ENCODE results near the gene CALHM5. TPM values are rescaled to one million over a fixed set of nuclear protein-coding genes. Genes with fewer than 3 reads are reported as not detected.
"Not testable (repeated sequence)": the region's sequence is repeated elsewhere in the genome, so short reads cannot be mapped to it uniquely, and the experiment has no call there.

Gene CALHM5
- polyA plus RNA-seq, 6 donors from 2014 or later = not detected

GRCh38 chr6:116483616-116484015, 27.8 kb upstream of the CALHM5 start:
- Mint-ChIP-seq H3K27ac (no peak overlapping the region), H3K9me3 (peaks cover 0 to 1% (median 0%) of the 10 kb centered on the region in 7 donors), H3K4me3 (no peak overlapping the region), H3K27me3 (peaks cover 0 to 5% (median 0%) of the 10 kb centered on the region in 3 donors), H3K36me3 (no peaks in the 10 kb centered on the region), H3K4me1 (no peaks in the 10 kb centered on the region)
- DNase-seq = no peak
- ATAC-seq (ENCODE audit: low read depth in 2 of 2) = no peak

GRCh38 chr6:116485559-116486184, 25.8 kb upstream of the CALHM5 start:
- peaks cover 0 to 5% (median 0%) of the 10 kb centered on the region in 3 donors for H3K27me3 Mint-ChIP-seq
- peak overlapping the region in 3 of 6 donors; percentile 14 to 54 (median 31) for H3K27ac Mint-ChIP-seq
- H3K9me3 Mint-ChIP-seq = peaks cover 0 to 9% (median 2%) of the 10 kb centered on the region in 7 donors
- no peak for DNase-seq
- H3K4me3 Mint-ChIP-seq = no peak overlapping the region
- ATAC-seq (ENCODE audit: low read depth in 2 of 2) = no peak
- no peaks in the 10 kb centered on the region for H3K36me3 Mint-ChIP-seq
- no peaks in the 10 kb centered on the region for H3K4me1 Mint-ChIP-seq

- H3K27ac Mint-ChIP-seq = no peak overlapping the region
- H3K36me3 Mint-ChIP-seq = peaks cover 3 to 8% of the 10 kb centered on the region in 2 donors
- peaks cover 0 to 22% (median 11%) of the 10 kb centered on the region in 7 donors for H3K9me3 Mint-ChIP-seq
- no peaks in the 10 kb centered on the region for H3K27me3 Mint-ChIP-seq
- no peak for DNase-seq
- H3K4me3 Mint-ChIP-seq = no peak overlapping the region
- H3K4me1 Mint-ChIP-seq = no peaks in the 10 kb centered on the region
- ATAC-seq (ENCODE audit: low read depth in 2 of 2) = no peak
Observed at GRCh38 chr6:116491610-116492330, 19.7 kb upstream of the CALHM5 start.

GRCh38 chr6:116492331-116493067, 18.9 kb upstream of the CALHM5 start:
- Mint-ChIP-seq H3K27ac (no peak overlapping the region), H3K4me1 (no peaks in the 10 kb centered on the region), H3K9me3 (peaks cover 0 to 22% (median 11%) of the 10 kb centered on the region in 7 donors), H3K36me3 (peaks cover 3 to 8% of the 10 kb centered on the region in 2 donors), H3K27me3 (no peaks in the 10 kb centered on the region), H3K4me3 (no peak overlapping the region)
- DNase-seq (no peak), ATAC-seq (ENCODE audit: low read depth in 2 of 2) (no peak)

DNA sequence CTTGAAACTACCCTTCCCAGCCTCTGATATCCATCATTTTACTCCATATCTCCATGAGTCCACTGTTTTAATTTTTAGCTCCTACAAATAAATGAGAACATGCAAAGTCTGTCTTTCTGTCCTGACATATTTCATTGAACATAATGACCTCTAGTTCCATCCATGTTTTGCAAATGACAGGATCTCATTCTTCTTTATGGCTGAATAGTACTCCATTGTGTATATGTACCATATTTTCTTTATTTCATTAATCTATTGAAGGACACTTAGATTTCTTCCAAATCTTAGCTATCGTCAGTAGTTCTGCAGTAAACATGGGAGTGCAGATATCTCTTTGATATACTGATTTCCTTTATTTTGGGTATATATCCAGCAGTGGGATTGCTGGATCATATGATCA, 16.3 kb upstream of the CALHM5 start:
- peaks cover 5 to 16% (median 7%) of the 10 kb centered on the region in 3 donors for H3K27me3 Mint-ChIP-seq
- H3K4me1 Mint-ChIP-seq; ATAC-seq (ENCODE audit: low read depth in 2 of 2); H3K4me3 Mint-ChIP-seq; H3K27ac Mint-ChIP-seq; H3K36me3 Mint-ChIP-seq; DNase-seq: not testable (repeated sequence)
- peaks cover 0 to 22% (median 8%) of the 10 kb centered on the region in 7 donors for H3K9me3 Mint-ChIP-seq

DNA sequence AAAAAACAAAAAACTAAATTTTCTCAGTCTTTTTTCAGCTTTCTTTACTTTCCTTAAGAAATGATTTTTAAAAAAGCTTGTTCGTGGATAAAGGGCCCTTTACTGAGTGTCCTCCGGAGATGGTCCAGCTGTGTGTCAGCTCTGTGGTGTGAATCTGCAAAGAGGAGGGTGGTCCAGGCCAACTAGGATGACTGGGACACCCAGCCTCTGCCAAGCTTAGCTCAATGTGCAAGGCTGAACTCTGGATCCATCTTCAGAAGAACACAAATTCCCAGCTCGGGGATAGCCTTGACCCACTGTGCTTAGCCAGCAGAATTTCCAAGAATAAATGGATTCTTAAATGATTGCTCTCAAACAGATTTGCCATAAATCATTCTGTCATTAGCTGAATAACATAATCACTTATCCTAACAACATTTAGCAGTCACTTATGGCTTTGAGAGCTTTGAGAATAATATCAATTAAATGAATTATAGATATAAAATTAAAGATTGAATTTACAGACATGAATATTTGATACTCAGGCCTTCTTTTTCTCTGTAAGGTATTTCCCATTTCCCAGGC, 14.2 kb upstream of the CALHM5 start:
- ATAC-seq (ENCODE audit: low read depth in 2 of 2) = no peak
- Mint-ChIP-seq H3K9me3 (peaks cover 4 to 9% (median 5%) of the 10 kb centered on the region in 7 donors), H3K27ac (no peak overlapping the region), H3K27me3 (peaks cover 7 to 16% (median 8%) of the 10 kb centered on the region in 3 donors), H3K36me3 (peaks cover 0 to 13% of the 10 kb centered on the region in 2 donors), H3K4me1 (no peaks in the 10 kb centered on the region), H3K4me3 (no peak overlapping the region)
- DNase-seq = no peak

DNA sequence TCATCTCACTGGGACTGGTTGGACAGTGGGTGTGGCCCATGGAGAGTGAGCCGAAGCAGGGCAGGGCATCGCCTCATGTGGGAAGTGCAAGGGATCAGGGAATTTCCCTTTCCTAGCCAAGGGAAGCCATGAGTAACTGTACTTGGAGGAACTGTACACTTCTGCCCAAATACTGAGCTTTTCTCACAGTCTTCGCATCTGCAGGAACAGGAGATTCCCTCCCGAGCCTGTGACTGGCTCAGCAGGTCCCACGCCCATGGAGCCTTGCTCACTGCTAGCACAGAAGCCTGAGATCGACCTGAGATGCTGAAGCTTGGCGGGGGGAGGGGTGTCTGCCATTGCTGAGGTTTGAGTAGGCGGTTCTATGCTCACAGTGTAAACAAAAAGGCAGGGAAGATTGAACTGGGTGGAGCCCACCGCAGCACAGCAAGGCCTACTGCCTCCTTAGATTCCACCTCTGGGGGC, 10.4 kb upstream of the CALHM5 start:
- H3K27ac Mint-ChIP-seq = no peak overlapping the region
- DNase-seq (no peak), ATAC-seq (ENCODE audit: low read depth in 2 of 2) (no peak)
- H3K36me3 Mint-ChIP-seq = peaks cover 0 to 16% of the 10 kb centered on the region in 2 donors
- peaks cover 4 to 19% (median 11%) of the 10 kb centered on the region in 7 donors for H3K9me3 Mint-ChIP-seq
- H3K4me3 Mint-ChIP-seq = no peak overlapping the region
- peaks cover 8 to 16% (median 11%) of the 10 kb centered on the region in 3 donors for H3K4me1 Mint-ChIP-seq
- H3K27me3 Mint-ChIP-seq = peaks cover 7 to 16% (median 9%) of the 10 kb centered on the region in 3 donors

DNA sequence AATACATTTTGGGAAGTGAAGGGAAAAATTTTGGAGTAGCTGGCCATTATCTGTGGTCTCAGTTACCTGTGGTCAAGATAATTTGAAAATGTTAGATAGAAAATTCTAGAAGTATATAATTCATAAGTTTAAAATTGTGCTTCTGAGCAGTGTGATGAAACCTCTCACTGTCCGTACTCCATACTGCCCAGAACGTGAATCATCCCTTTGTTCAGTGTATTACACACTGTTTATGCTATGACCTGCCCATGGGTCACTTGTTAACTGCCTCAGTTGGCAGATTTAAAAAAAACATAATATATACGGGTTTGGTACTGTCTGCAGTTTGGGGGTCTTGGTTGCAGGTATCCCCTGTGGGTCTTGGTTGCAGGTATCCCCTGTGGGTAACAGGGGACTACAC, 4.1 kb upstream of the CALHM5 start:
- DNase-seq (no peak), ATAC-seq (ENCODE audit: low read depth in 2 of 2) (no peak)
- H3K4me3 Mint-ChIP-seq = peak overlapping the region in 1 of 8 donors; percentile 34
- peaks cover 0 to 29% (median 11%) of the 10 kb centered on the region in 7 donors for H3K9me3 Mint-ChIP-seq
- no peaks in the 10 kb centered on the region for H3K27me3 Mint-ChIP-seq
- H3K4me1 Mint-ChIP-seq = peaks cover 8 to 22% (median 16%) of the 10 kb centered on the region in 3 donors
- H3K27ac Mint-ChIP-seq = no peak overlapping the region
- H3K36me3 Mint-ChIP-seq = peaks cover 0 to 10% of the 10 kb centered on the region in 2 donors

- Mint-ChIP-seq H3K4me3 (no peak overlapping the region), H3K27ac (no peak overlapping the region), H3K36me3 (peaks cover 0 to under 1% of the 10 kb centered on the region in 2 donors), H3K4me1 (peaks cover 8 to 22% (median 16%) of the 10 kb centered on the region in 3 donors), H3K9me3 (peaks cover 0 to 17% (median 5%) of the 10 kb centered on the region in 7 donors), H3K27me3 (no peaks in the 10 kb centered on the region)
- ATAC-seq (ENCODE audit: low read depth in 2 of 2) (no peak), DNase-seq (no peak)
Observed at GRCh38 chr6:116508527-116508926, 2.9 kb upstream of the CALHM5 start.

- no peaks in the 10 kb centered on the region for H3K27me3 Mint-ChIP-seq
- DNase-seq = no peak
- peak in 1 of 2 donors; percentile 43 for ATAC-seq (ENCODE audit: low read depth in 2 of 2)
- no peaks in the 10 kb centered on the region for H3K36me3 Mint-ChIP-seq
- H3K27ac Mint-ChIP-seq = no peak overlapping the region
- no peak overlapping the region for H3K4me3 Mint-ChIP-seq
- peaks cover 0 to 11% (median 2%) of the 10 kb centered on the region in 7 donors for H3K9me3 Mint-ChIP-seq
- H3K4me1 Mint-ChIP-seq = peaks cover 5 to 11% (median 10%) of the 10 kb centered on the region in 3 donors
Observed at GRCh38 chr6:116512111-116512559, 696 bp downstream of the CALHM5 start.

GRCh38 chr6:116512734-116513133, 1.3 kb downstream of the CALHM5 start:
- H3K4me1 Mint-ChIP-seq = peaks cover 5 to 11% (median 10%) of the 10 kb centered on the region in 3 donors
- no peak for ATAC-seq (ENCODE audit: low read depth in 2 of 2)
- H3K27me3 Mint-ChIP-seq = no peaks in the 10 kb centered on the region
- H3K4me3 Mint-ChIP-seq = no peak overlapping the region
- peaks cover 0 to 10% (median 2%) of the 10 kb centered on the region in 7 donors for H3K9me3 Mint-ChIP-seq
- H3K27ac Mint-ChIP-seq = no peak overlapping the region
- no peak for DNase-seq
- no peaks in the 10 kb centered on the region for H3K36me3 Mint-ChIP-seq

GRCh38 chr6:116513224-116513875, 1.9 kb downstream of the CALHM5 start:
- ATAC-seq (ENCODE audit: low read depth in 2 of 2) = no peak
- H3K4me1 Mint-ChIP-seq = peaks cover 5 to 11% (median 10%) of the 10 kb centered on the region in 3 donors
- no peak for DNase-seq
- no peak overlapping the region for H3K4me3 Mint-ChIP-seq
- H3K36me3 Mint-ChIP-seq = no peaks in the 10 kb centered on the region
- peaks cover 0 to 9% (median 2%) of the 10 kb centered on the region in 7 donors for H3K9me3 Mint-ChIP-seq
- no peaks in the 10 kb centered on the region for H3K27me3 Mint-ChIP-seq
- H3K27ac Mint-ChIP-seq = peak overlapping the region in 1 of 6 donors; percentile 1
